Left kidney (tissue), 8 donors: Measurements from ENCODE around the gene ECHDC1. TPM values are rescaled to one million over a fixed set of nuclear protein-coding genes. Genes with fewer than 3 reads are reported as not detected.
"Not testable (repeated sequence)": the region's sequence is repeated elsewhere in the genome, so short reads cannot be mapped to it uniquely, and the experiment has no call there.

Experiments used
- DNase-seq: peaks from one replicate; pipeline ENCODE4 v3.0.0-alpha.2; 2013
- long read RNA-seq, 8 donors: transcript quantifications; one replicate each; lab custom pipeline, GENCODE V29; 2026
- polyA plus RNA-seq: library from polyadenylated mRNA; unstranded; fragments of 120-200 nt; gene quantifications from one replicate; pipeline ENCODE4 v1.2.1, GENCODE V29; 2013; ENCODE audit not compliant: insufficient read length

ECHDC1 gene
- 102 TPM for polyA plus RNA-seq
- long read RNA-seq, donor 1, transcript ECHDC1-203 (5 exons, 1,354 nt), result minor isoform, 6 of 30 reads
- long read RNA-seq, donor 1, transcript ECHDC1-210 (6 exons, 2,341 nt), result major isoform, 12 of 30 reads
- long read RNA-seq, donor 1, partial matches to known transcripts, result 8 of 30 reads
- long read RNA-seq, donor 1, other reads (novel, unspliced or antisense), result 0 of 30 reads
- long read RNA-seq, donor 2, transcript ECHDC1-210 (6 exons, 2,341 nt), result major isoform, 7 of 32 reads
- long read RNA-seq, donor 2, transcript ECHDC1-203 (5 exons, 1,354 nt), result minor isoform, 5 of 32 reads
- long read RNA-seq, donor 2, partial matches to known transcripts, result 14 of 32 reads
- long read RNA-seq, donor 2, other reads (novel, unspliced or antisense), result 0 of 32 reads
- long read RNA-seq, donor 3, transcript ECHDC1-210 (6 exons, 2,341 nt), result major isoform, 6 of 33 reads
- long read RNA-seq, donor 3, partial matches to known transcripts, result 17 of 33 reads
- long read RNA-seq, donor 3, other reads (novel, unspliced or antisense), result 0 of 33 reads
- long read RNA-seq, donor 4, partial matches to known transcripts, result 0 of 1 reads
- long read RNA-seq, donor 4, other reads (novel, unspliced or antisense), result 0 of 1 reads
- long read RNA-seq, donor 5, transcript ECHDC1-203 (5 exons, 1,354 nt), result minor isoform, 10 of 41 reads
- long read RNA-seq, donor 5, transcript ECHDC1-210 (6 exons, 2,341 nt), result major isoform, 26 of 41 reads
- long read RNA-seq, donor 5, partial matches to known transcripts, result 0 of 41 reads
- long read RNA-seq, donor 5, other reads (novel, unspliced or antisense), result 0 of 41 reads
- long read RNA-seq, donor 6, transcript ECHDC1-210 (6 exons, 2,341 nt), result major isoform, 13 of 20 reads
- long read RNA-seq, donor 6, partial matches to known transcripts, result 0 of 20 reads
- long read RNA-seq, donor 6, other reads (novel, unspliced or antisense), result 0 of 20 reads
- long read RNA-seq, donor 7, transcript ECHDC1-203 (5 exons, 1,354 nt), result minor isoform, 9 of 42 reads
- long read RNA-seq, donor 7, transcript ECHDC1-215 (2 exons, 1,543 nt), result minor isoform, 6 of 42 reads
- long read RNA-seq, donor 7, transcript ECHDC1-210 (6 exons, 2,341 nt), result major isoform, 20 of 42 reads
- long read RNA-seq, donor 7, partial matches to known transcripts, result 0 of 42 reads
- long read RNA-seq, donor 7, other reads (novel, unspliced or antisense), result 0 of 42 reads
- long read RNA-seq, donor 8, partial matches to known transcripts, result 0 of 8 reads
- long read RNA-seq, donor 8, other reads (novel, unspliced or antisense), result 0 of 8 reads

GRCh38 chr6:127342946-127343808, at the start of gene ECHDC1:
TSS of gene ECHDC1 (minus strand) at chr6:127343609. CDS start at chr6:127331028, 12,581 bp downstream.
- peak; percentile 68 for DNase-seq

- no peak for DNase-seq
These were observed 48.9 kb upstream of the ECHDC1 start for GRCh38 chr6:127392301-127392700.

GRCh38 chr6:127391094-127391953, 47.9 kb upstream of the ECHDC1 start:
- no peak for DNase-seq

- no peak for DNase-seq
These were observed 46.3 kb upstream of the ECHDC1 start for GRCh38 chr6:127389706-127390105.

GRCh38 chr6:127385668-127386430, 42.4 kb upstream of the ECHDC1 start:
- no peak for DNase-seq

- DNase-seq, result not testable (repeated sequence)
These were observed 41.4 kb upstream of the ECHDC1 start for GRCh38 chr6:127384848-127385247.

GRCh38 chr6:127383988-127384387, 40.6 kb upstream of the ECHDC1 start:
- DNase-seq, result no peak

GRCh38 chr6:127382413-127382812, 39.0 kb upstream of the ECHDC1 start:
- no peak for DNase-seq

GRCh38 chr6:127381384-127381783, 38.0 kb upstream of the ECHDC1 start:
- DNase-seq, result no peak

GRCh38 chr6:127376685-127377084, 33.3 kb upstream of the ECHDC1 start:
- DNase-seq, result no peak

- DNase-seq, result no peak
These were observed 23.6 kb upstream of the ECHDC1 start for GRCh38 chr6:127367023-127367375.

- DNase-seq, result no peak
These were observed 23.0 kb upstream of the ECHDC1 start for GRCh38 chr6:127366282-127367022.

GRCh38 chr6:127365874-127366273, 22.5 kb upstream of the ECHDC1 start:
- DNase-seq, result no peak

- DNase-seq, result no peak
These were observed 9.1 kb upstream of the ECHDC1 start for GRCh38 chr6:127352524-127352923.

- no peak for DNase-seq
These were observed 6.6 kb upstream of the ECHDC1 start for GRCh38 chr6:127349980-127350379.

- no peak for DNase-seq
These were observed 4.7 kb upstream of the ECHDC1 start for GRCh38 chr6:127348028-127348661.

GRCh38 chr6:127347178-127347577, 3.8 kb upstream of the ECHDC1 start:
- no peak for DNase-seq

GRCh38 chr6:127345521-127345920, 2.1 kb upstream of the ECHDC1 start:
- DNase-seq, result no peak
